Measurements from ENCODE around the gene PRR14L. TPM values are rescaled to one million over a fixed set of nuclear protein-coding genes. Genes with fewer than 3 reads are reported as not detected.
A peak's percentile ranks its signal among the peaks of the same experiment; 100 is the strongest.

Gene PRR14L
- total and polyA plus RNA-seq, 10 donors, result 3.9 to 65.4 (median 41.3) TPM

GRCh38 chr22:31739795-31740201 is 10.1 kb downstream of the PRR14L start:
- H3K27ac ChIP-seq, result peak overlapping the region in 4 of 8 donors; percentile 9 to 48 (median 24)
- no peak for DNase-seq
- WGBS, 5 donors, result 42 to 68% (median 57%) methylated on average over 2 of the region's 2 CpGs

GRCh38 chr22:31738566-31738965 is 11.4 kb downstream of the PRR14L start:
- WGBS, 5 donors, result 71 to 83% (median 78%) methylated on average over 2 of the region's 2 CpGs
- no peak for DNase-seq
- TF ChIP-seq POLR2AphosphoS5 (IDR thresholded peaks at IDR 0.05), result no peak
- TF ChIP-seq POLR2A (IDR thresholded peaks at IDR 0.05), result no peak
- no peak for TF ChIP-seq CTCF (IDR thresholded peaks at IDR 0.05 in 8 of 11, conservative IDR thresholded peaks at IDR 0.05 in 3 of 11)
- peaks cover 0 to 73% (median 34%) of the 10 kb centered on the region in 6 donors for H3K4me1 ChIP-seq
- H3K27me3 ChIP-seq (replicated peaks in 1 of 7), result no peaks in the 10 kb centered on the region
- no peak overlapping the region for H3K4me3 ChIP-seq
- intact Hi-C loops (cut with DNase I; ENCODE audit: low total_unique reads), result no loop called here
- peak overlapping the region in 4 of 8 donors; percentile 1 to 50 (median 38) for H3K27ac ChIP-seq
- H3K36me3 ChIP-seq, result peaks cover 0 to 98% (median 14%) of the 10 kb centered on the region in 6 donors
- no peaks in the 10 kb centered on the region for H3K9me3 ChIP-seq

More at GRCh38 chr22:31739795-31740201, 10.1 kb downstream of the PRR14L start:
- H3K9me3 ChIP-seq, result no peaks in the 10 kb centered on the region
- H3K4me3 ChIP-seq, result no peak overlapping the region
- intact Hi-C loops (cut with DNase I; ENCODE audit: low total_unique reads), result loop anchor here (10.0 kb wide), 1 partner anchor 75 kb away; the partner anchor contains the start of gene PISD
- TF ChIP-seq POLR2A (IDR thresholded peaks at IDR 0.05), result no peak
- TF ChIP-seq POLR2AphosphoS5 (IDR thresholded peaks at IDR 0.05), result peak in 1 of 3 donors; percentile 16
- peaks cover 0 to 77% (median 35%) of the 10 kb centered on the region in 6 donors for H3K4me1 ChIP-seq
- H3K36me3 ChIP-seq, result peaks cover 0 to 85% (median 14%) of the 10 kb centered on the region in 6 donors
- H3K27me3 ChIP-seq (replicated peaks in 1 of 7), result no peaks in the 10 kb centered on the region

GRCh38 chr22:31737932-31738331 is 12.0 kb downstream of the PRR14L start:
- peak overlapping the region in 4 of 8 donors; percentile 1 to 50 (median 38) for H3K27ac ChIP-seq
- DNase-seq, result no peak

GRCh38 chr22:31736458-31736857 is 13.5 kb downstream of the PRR14L start:
- no peaks in the 10 kb centered on the region for H3K27me3 ChIP-seq (replicated peaks in 1 of 7)
- WGBS, 5 donors, result 88 to 98% (median 94%) methylated on average over 2 of the region's 2 CpGs
- H3K9me3 ChIP-seq, result no peaks in the 10 kb centered on the region
- intact Hi-C loops (cut with DNase I; ENCODE audit: low total_unique reads), result no loop called here
- H3K27ac ChIP-seq, result no peak overlapping the region
- TF ChIP-seq POLR2AphosphoS5 (IDR thresholded peaks at IDR 0.05) (no peak), CTCF (IDR thresholded peaks at IDR 0.05 in 8 of 11, conservative IDR thresholded peaks at IDR 0.05 in 3 of 11) (no peak), POLR2A (IDR thresholded peaks at IDR 0.05) (no peak)
- peaks cover 0 to 90% (median 14%) of the 10 kb centered on the region in 6 donors for H3K36me3 ChIP-seq
- H3K4me3 ChIP-seq, result no peak overlapping the region
- no peak for DNase-seq
- peaks cover 0 to 60% (median 22%) of the 10 kb centered on the region in 6 donors for H3K4me1 ChIP-seq

More at GRCh38 chr22:31737932-31738331, 12.0 kb downstream of the PRR14L start:
- H3K4me3 ChIP-seq, result no peak overlapping the region
- no peaks in the 10 kb centered on the region for H3K27me3 ChIP-seq (replicated peaks in 1 of 7)
- WGBS, 5 donors, result 66 to 76% (median 68%) methylated on average over 5 of the region's 5 CpGs
- H3K36me3 ChIP-seq, result peaks cover 0 to 98% (median 14%) of the 10 kb centered on the region in 6 donors
- intact Hi-C loops (cut with DNase I; ENCODE audit: low total_unique reads), result no loop called here
- TF ChIP-seq POLR2A (IDR thresholded peaks at IDR 0.05), result no peak
- TF ChIP-seq POLR2AphosphoS5 (IDR thresholded peaks at IDR 0.05), result no peak
- no peak for TF ChIP-seq CTCF (IDR thresholded peaks at IDR 0.05 in 8 of 11, conservative IDR thresholded peaks at IDR 0.05 in 3 of 11)
- H3K4me1 ChIP-seq, result peaks cover 0 to 68% (median 31%) of the 10 kb centered on the region in 6 donors
- no peaks in the 10 kb centered on the region for H3K9me3 ChIP-seq
